HG03460 (cell line): ENCODE results near the gene CFP.

Experiments used
- ATAC-seq: cut with Tn5 transposase; IDR thresholded peaks from one replicate; pipeline ENCODE4 v1.9.1; 2021; ENCODE audit not compliant: unreplicated experiment

CFP gene

DNA sequence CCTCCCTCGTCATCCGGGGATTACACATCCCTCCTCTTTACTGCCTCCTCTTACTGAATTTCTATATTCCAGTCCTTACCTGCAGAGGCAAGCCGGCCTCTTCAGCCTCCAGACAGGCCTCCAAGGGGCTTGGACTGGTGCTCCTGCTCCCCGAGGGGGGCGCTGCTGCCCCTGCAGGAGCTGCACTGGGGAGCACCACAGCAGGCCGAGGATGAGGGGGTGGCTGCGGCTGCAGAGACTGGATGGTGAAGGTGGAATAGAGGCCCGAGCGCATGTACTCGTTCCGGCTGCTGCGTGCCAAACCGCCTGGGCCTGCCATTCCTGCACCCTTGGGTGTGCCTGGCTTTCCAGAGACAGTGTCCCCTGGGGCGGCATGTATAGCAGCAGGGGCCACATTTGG, 9.1 kb upstream of the CFP start:
- no peak for ATAC-seq

DNA sequence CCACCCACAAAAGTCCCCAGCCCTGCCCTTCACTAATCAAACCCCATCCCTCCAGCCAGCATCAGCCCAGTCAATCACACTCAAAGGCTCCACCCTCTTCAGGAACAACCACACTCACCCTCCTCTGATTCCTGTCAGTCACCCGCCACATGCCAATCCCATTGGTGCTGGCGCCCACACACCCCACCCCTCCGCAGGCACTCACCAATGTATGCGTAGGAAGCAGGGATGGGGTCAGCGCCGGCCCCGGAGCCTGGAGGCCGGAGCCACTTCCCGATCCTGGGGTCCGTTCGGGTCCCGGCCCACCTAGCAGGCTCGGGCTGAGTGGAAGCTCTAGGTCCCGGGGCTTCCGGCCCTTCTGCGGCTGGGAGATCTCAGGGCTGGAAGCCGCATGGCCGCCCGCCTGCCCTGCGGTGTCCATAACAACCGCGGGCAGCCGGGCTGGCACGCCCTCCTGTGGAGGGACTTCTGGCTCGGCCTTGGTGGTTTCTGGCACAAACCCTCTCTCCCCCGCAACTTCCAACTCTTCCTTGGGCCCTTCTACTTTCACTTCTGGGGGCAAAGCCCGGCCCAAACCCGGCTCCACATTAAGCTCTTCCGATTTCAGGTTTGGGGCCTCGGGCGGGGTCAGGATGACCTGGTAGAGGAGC, 7.9 kb upstream of the CFP start:
- ATAC-seq: no peak

DNA sequence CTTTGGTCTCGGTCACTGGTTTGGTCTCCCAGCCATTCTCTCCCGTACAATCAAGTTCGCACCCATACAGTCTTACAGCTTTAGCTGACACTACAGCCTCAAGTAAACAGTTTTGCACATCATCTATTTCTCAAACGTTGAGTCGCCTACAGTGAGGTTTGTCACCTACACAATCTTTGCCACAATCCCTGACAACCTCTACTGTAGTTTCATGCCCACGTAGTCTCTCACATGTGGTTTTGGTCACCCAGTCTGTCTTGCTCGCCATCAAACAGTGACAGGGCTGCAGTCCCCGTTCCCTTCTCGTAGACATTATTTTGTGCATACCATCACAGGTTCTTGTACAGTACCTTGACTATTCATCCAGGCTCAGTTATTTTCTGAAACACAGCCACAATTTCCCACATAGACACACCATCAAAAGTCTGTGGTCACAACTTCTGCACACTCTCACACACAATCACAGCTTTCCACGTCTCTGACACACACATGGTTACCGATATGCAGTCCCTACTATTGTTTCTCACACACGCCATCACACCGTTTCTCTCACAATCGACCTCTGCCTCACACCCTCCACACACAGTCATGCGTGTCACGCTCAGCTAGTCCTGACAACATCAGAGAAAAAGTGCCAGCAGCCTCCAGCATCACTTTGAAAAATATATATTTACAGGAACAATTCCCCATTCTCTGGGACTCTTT, 5.3 kb upstream of the CFP start:
- no peak for ATAC-seq

DNA sequence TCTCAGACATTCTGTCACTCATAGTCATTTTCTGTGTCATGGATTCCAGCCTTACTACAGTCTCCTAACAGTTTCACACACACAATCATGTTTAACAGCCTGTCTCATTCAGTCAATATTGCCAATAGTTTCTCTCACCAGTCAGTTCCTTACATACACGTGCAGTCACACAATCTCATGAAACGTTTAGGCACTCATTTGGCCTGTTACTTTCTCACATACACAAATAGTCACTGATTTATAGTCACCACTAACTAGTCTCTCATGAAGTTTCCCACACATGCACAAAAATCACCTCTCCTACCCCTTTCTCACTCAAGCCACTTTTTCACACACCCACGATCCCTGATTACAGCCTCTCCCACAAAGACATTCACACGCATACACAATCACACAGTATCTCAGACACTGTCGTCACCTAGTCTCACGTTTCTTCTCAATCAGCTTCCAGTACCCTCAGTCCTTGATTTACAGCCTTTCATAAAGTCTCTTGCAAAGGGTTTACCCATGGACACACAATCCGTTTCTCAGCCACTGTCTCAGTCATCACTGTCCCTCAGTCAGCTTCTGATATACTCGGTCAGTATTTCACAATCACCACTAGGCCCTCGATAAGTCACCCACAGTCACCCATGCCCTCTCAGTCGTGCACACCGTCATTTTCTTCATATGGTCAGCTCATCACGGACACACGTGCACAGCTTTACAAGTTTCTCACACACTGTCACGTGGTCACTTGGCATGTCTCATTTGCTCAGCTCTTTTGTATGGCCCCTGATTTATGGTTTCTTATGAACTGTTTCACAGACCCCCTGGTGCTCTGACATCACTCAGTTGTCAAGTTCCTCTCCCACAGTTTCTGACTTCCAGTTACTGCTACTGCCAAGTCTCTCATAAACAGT, 4.2 kb upstream of the CFP start:
- ATAC-seq: no peak

DNA sequence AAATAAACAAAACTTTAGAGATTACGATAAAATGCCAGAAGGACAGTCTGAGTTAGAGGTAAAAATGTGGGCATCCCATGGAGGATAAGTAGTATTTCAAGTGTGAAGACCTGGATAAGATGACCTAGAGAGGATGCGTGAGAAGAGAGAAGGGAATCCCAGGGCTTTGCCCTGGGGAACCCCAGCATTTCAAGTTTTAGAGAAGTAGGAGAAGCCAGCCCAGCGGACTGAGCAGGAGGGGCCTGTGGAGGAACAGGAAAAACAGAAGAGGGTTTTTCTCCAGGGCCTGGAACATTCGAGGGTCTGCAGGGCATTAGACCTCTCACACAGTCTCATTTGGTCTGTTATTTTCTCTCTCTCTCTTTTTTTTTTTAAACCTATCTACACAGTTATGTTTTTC, 2.9 kb upstream of the CFP start:
- ATAC-seq: no peak

DNA sequence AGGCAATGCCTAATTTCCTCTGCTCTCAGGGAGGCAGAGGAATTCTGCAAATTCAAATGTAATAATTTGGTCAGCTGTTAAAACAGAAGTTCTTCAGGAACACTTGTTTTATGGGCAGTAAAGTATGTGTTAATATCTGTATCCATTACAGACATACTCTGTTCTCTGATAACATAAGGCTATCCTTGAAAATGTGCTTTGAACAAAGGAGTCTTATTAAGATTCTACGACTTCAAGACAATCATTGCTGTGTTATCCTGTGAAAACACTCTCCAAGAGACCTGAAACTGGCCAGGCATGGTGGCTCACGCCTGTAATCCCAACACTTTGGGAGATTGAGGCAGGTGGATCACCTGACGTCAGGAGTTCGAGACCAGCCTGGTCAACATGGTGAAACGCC, 1.9 kb upstream of the CFP start:
- no peak for ATAC-seq

DNA sequence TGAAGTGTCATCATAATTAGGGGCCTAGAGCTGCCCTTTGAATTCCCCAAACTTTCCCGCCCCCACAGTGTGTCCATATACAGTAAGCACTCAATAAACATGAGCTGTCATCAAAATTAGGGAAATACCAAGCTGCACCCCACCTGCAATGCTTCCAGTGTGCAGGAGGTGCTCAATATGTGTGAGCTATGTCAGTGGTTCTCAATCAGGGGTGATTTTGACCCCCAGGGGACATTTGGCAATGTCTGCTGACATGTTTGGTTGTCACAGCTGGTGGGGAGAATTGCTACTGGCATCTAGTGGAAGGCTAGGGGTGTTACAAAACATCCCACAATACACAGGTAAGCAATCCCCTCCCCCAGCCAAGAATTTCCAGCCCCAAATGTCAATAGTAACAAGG, 748 bp downstream of the CFP start:
- ATAC-seq: no peak

DNA sequence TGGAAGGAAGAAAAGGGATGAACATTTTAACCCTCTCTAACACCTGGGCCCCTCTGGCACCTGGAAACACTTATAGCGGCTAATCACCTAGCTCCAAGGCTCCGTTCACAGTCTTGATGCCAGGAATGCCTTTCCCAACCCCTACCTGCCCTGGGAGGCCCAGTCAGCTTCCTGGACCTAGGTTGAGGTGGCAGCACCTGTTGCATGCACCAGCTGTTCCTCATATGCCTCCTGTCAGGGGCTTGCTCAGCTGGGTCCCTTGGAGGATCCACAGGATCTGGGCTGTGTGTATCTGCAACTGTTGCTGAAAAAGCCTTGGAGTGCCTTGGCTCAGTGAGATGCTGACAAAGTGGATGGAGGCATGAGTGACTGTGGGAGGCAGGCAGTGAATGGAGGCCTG, 4.4 kb downstream of the CFP start:
- no peak for ATAC-seq

DNA sequence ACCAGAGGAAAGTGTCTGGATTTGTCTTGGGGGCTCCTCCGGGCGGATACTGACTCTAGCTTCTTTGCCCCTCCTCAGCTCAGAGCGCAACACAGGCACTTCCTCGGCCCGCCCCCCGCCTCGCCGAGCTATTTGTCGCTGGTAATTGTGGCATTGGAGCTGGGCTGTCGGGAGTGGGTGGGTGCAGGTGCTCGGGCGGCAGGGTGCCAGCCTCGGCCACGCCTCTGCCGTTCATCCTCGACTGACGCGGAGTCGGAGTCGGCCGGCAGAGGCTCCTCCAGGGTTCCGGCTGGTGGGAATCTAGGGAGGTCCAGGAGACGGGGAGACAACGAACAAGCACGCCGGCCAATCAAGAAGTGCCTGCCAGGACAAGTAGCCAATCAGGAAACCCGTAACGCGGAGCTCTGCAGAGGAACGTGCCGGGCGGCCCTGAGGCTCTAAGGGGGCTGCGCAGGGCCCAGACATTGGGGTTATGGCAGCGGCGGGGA, 6.1 kb downstream of the CFP start:
- ATAC-seq: no peak

DNA sequence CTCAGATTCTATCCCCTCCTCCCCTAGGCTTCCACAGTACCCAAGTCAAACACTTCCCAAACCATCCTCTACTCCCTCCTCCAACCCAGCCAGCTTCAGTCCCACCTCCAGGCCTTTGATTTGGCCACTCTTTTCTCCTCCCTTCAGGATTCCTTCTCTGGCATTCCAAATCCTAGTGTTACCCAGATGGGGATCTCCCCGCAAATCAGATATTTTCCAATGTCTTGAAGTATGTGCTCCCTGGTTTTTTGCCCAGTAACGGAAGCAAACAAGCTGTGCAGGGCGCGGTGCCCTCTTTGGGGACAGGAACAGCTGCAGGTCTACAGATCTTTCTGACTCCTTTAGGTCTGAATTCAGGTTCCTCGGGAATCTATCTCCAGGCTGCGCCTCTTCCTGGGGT, 7.9 kb downstream of the CFP start:
- ATAC-seq: no peak

DNA sequence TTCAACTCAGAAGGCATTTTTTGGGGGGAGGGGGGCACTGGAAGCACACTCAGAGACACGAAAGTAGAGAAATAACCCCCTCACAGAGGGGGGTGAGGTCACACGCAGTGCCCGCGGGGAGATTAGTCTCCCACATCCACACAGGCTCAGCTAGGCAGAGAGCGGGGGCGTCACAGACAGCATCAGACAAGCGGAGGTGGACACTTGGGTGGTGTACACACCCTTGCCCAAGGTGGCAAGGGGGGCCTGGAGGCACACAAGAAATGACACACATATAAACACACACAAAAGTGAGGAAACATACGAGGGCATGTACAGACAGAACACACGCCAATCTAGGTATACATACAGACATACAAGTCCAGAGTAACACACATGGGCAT, 9.4 kb downstream of the CFP start:
- ATAC-seq: no peak

DNA sequence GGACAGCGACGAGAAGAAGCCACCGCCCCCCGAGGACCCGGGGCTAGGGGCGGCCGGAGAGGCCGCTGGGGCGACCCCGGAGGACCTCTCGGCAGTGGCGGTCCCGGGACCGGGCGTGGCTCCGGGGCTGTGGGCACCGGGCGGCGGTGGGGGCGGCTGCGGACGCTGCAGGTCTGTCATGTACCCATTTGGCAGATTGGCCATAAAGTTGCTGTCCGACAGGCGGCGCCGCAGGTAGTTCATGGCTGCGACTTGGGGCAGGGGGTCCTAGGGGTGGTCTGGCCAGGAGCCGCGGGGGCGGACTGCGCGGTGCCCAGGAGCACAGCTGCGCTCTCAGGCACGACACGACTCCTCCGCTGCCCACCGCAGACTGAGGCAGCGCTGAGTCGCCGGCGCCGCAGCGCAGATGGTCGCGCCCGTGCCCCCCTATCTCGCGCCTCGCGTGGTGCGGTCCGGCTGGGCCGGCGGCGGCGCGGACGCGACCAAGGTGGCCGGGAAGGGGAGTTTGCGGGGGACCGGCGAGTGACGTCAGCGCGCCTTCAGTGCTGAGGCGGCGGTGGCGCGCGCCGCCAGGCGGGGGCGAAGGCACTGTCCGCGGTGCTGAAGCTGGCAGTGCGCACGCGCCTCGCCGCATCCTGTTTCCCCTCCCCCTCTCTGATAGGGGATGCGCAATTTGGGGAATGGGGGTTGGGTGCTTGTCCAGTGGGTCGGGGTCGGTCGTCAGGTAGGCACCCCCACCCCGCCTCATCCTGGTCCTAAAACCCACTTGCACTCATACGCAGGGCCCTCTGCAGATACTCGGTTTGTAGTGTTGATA, 10.0 kb downstream of the CFP start, which contains the start of gene SYN1:
TSS of gene SYN1 (minus strand) at position 372 of the 817 bp plus-strand sequence. CDS start at position 243, 129 bp downstream.
- peak; percentile 67 for ATAC-seq

DNA sequence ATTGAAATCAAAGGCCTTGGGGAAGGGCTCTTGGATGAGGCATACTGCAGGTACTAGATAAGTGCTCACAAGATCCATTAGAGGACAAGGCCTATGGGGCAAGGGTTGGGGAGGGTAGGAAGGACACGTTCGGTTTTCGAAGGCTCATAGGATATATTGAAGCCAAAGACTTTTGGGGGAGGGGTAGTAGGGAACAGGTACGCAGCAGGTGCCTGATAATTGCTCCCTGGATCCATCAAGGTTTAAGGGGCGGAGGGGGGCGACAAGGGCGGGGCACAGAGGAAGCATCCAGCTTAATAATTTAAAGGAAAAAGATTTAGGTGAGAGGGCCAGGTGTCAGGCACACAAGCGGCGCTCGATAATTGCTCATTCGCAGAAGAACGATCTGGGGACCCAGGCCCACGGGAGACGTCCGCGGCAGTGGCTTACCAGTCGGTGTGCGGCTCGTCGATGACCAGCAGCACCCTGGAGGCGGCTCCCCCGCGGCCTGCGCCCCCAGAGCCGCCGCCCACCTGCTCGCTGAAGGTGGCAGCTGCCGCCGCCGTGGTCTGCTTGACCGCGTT, 10.7 kb downstream of the CFP start:
- ATAC-seq: no peak

DNA sequence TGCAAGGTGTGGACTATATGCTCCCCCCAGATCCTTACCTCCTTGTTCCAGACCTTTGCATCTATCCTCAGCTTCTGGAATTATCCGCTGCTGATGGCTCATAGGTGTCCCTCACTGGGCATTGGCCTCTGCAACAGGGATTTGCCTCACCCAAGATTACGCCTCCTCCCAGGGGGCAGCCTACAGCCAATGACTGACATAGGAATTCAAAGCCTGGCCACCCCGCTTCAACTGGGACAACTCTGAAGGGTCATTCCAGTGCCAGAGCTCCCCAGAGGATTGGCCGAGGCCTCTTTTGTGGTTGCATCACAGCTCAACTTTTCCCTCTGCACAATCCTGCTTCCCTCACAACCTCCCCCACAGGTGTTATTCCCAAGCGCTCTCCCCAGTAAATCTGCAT, 15.1 kb downstream of the CFP start:
- no peak for ATAC-seq

DNA sequence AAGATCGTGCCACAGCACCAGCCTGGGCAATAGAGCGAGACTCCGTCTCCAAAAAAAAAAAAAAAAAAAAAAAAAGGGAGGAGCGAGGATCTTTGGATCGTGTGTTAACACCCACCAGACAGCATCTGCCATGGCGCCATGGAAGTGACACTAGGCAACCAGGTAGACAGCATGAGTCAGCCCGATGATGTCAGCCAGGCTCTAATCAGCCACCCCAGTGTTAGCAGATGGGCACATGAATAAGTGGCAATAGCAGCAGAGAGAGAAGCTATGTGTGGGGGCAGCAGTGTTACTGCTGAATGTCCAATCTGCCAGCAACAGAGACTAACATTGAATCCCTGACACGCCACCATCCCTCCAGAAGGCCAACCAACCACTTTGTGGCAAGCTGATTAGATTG, 16.6 kb downstream of the CFP start:
- ATAC-seq: no peak

DNA sequence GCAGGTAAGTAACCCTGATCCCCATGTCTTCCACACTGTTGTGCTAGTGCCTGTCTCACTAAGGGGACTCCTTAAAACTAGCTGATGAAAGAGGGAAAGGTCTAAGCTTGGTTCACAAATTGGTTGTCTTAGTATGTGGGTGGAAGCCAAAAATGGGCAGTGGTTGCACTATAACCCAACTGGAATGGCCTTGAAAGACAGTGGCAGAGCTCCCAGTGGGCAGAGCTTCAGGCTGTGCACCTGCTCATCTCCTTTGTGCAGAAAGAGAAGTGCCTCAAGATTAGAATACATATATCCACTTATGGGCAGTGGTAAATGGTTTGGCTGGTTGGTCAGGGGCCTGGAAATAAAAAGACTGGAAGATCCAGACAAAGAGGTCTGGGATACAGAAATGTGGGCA, 17.3 kb downstream of the CFP start:
- no peak for ATAC-seq

DNA sequence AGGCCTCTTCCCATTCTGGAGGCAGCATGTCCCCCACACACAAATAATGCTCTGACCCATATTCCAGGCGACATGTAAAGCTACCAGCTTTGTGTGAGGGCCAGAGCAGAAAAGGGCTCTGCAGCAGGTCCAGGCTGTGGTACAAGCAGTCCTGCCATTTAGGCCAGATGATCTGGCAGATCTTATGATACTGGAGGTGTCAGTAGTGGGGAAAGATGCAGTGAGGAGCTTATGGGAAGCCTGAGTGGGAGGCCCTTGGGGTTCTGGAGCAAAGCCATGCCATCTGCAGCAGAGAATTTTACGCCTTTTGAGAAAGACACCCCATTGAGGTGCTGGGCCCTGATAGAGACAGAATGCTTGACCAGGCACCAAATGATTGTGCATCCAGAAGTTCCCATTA, 17.8 kb downstream of the CFP start:
- no peak for ATAC-seq

DNA sequence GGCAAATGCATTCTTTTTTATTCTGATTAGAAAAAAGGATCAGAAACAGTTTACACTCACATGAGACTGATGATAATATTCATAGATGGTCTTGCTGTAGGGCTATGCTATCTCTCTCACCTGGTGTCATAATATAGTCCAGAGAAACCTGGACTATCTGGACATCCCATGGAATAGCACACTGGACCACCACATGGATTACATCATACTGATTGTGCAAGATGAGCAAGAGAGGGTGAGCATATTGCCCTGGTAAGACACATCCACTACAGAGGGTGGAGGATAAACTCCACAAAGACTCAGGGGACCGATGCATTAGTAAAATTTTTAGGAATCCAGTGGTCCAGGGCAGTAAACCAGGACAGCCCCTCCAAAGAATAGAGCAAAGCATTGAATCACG, 18.2 kb downstream of the CFP start:
- ATAC-seq: no peak

DNA sequence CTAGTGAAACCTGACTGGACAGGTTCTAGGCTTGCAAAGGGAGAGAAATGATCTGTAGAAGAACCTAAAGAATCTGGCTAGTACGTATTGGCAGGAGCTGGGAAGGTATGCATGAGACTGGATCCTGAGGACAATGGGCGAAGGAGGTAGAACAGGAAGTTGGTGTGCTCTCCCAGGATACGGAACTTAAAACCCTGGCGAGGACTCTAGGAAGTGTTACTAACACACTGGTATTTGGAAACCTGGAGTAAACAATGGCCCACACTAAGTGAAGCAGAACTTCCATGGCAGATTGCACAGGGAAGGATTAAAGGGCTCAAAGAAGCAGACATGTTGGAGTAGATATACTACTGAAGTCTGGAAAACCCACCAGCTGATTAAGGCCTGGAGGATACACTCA, 19.2 kb downstream of the CFP start:
- no peak for ATAC-seq

DNA sequence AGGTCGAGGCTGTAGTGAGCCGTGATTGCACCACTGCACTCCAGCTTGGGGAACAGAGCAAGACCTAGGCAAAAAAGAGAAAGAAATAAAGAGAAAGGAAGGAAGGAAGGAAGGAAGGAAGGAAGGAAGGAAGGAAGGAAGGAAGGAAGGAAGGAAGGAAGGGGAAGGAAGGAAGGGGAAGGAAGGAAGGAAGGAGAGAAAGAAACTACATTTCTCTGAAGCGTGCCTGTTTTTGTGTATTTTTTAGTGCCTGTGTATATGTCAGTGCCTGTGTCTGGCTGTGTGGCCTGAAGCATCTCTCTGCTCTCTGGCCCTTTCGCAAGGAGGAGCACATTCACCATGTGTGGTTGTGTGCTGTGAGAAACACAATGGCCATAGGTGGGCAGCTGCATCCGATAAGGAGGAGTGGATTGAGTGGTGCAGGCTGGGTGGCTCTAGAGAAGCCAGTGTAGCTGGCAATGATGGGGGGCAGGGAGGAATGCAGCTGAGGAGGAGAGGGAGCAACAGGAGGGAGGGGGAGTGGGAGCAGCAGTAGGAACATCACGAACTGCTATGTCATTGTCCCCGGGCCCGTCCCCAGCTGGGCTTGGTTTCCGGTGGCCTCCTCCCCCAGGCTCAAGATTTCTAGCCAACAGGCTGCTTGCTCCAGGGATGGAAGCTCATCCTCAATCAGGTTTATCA, 21.5 kb downstream of the CFP start:
- no peak for ATAC-seq
